M059J (cell line): ENCODE measurements around the gene RIMBP2. TPM values are rescaled to one million over a fixed set of nuclear protein-coding genes. Genes with fewer than 3 reads are reported as not detected.

Source experiments
- DNase-seq: peaks from one replicate; pipeline ENCODE4 v3.0.0-alpha.2; 2012; ENCODE audit warnings: low read depth
- total RNA-seq: library from RNA; depleted of rRNA; stranded (reverse); fragments of >200 nt; shearing (Covaris generic); gene quantifications from 2 replicates; pipeline ENCODE4 v1.2.3, GENCODE V29; 2014

The RIMBP2 gene
- total RNA-seq, 1 experiment from 2014 or later, result 0.47 TPM

GRCh38 chr12:130485291-130486145 lies 230.6 kb downstream of the RIMBP2 start:
- DNase-seq, result no peak

GRCh38 chr12:130484221-130484620 lies 231.9 kb downstream of the RIMBP2 start:
- DNase-seq, result no peak

- DNase-seq, result no peak
These were observed 232.4 kb downstream of the RIMBP2 start for GRCh38 chr12:130483616-130484180.

DNA sequence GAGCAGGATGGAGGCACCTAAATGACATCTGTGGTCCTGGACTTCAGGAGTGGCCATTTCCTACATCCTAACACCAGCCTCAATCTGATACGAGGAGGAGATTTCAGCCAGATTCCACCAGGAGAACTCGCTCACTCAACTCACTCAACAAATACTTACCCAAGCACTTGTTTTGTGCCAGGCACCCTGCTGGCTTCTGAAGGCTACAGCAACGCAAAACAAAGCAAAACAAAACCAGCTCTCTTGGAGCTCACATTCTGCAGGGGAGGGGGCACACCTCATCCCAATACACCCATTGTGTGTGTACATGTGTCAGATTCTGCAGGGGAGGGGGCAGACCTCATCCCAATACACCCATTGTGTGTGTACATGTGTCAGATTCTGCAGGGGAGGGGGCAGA lies 233.7 kb downstream of the RIMBP2 start:
- no peak for DNase-seq

GRCh38 chr12:130481392-130481879 lies 234.7 kb downstream of the RIMBP2 start:
- no peak for DNase-seq

DNA sequence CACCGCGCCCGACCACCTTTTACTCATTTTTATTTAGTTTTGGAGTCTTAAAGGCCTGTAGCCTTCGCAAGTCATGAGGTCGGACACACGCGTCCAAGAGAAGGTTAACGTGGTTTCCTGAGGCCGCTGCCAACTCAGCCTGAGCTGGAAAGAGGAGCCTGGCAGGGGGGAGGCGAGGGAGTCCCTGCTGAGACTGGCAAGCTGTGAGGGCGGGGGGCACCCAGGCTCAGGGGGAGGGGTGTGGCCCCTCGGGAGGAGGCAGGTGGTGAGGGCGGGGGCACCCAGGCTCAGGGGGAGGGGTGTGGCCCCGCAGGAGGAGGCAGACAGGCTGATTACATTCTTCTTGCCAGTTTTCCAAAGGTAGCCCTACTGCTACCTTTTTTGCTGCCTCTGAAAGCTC lies 235.2 kb downstream of the RIMBP2 start:
- no peak for DNase-seq

- no peak for DNase-seq
These were observed 235.9 kb downstream of the RIMBP2 start for GRCh38 chr12:130480231-130480630.

DNA sequence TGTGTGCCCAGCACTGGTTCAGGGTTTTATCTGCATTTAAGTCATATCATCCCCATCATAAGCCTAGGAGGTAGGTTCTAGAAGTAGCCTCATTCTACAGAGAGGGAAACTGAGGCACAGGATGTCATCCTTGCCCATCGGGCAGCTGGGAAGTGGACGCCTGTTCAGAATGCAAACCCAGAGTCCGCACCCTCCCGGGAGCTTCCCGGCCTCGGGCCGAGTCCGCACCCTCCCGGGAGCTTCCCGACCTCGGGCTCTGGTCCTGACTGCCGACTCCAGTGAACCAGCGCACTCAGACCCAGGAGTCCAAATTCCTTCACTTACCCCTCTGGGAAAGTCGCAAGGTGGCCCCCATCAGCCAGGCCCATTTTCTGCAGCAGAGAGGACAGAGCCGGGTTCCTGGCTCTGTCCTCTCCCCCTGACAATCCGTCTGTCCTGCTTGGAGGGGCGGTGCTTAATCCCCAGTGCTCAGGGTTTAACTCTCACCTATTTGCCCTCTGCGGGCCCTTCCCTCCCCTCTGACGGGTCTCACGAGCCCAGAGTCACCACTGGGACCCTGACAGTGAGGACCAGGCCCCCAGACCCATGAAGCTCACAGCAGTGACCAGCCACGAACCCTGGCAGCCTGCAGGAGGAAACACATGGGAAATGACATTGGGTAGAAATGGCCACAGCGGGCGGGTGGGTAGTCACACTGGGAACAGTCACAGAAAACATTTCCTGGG lies 236.5 kb downstream of the RIMBP2 start:
- DNase-seq, result no peak

DNA sequence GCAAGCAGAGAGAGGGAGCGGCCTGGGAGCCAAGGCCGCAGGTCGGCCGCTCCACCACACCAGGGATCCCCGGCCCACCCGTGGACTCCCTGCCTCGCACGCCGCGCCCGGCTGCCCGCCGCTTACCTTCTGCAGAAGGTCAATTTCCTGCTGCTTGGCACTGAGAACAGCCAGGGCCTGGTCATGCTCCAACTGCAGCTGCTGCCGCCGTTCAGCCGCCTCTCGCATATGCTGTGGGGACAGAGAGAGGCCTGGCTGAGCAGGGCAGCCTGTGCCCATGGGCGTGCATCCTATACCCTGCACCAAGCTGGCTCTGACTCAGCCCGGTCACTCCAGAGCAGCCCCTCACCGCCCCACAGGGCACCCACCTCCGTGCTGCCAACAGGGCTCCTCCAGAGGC lies 237.3 kb downstream of the RIMBP2 start:
- DNase-seq, result no peak

GRCh38 chr12:130477701-130478100 lies 238.4 kb downstream of the RIMBP2 start:
- no peak for DNase-seq

DNA sequence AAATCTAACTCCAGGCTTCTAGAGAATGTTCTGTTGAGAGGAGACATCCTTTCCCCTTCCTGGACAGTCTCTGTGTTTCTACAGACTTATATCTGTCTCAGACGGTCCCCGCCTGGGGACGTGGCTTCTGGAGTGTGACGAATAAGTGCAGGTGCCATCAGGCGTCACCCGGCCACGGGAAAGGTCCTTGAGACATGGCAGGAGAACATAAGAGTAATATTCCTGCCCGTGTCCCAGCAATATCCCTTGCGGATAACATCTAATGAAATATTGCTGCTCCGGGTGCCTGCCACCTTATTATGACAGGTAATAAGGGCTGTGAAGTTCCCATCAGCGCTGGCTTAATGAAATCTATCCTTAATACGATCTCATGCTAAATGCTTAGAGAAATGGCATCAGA lies 238.8 kb downstream of the RIMBP2 start:
- DNase-seq, result no peak

DNA sequence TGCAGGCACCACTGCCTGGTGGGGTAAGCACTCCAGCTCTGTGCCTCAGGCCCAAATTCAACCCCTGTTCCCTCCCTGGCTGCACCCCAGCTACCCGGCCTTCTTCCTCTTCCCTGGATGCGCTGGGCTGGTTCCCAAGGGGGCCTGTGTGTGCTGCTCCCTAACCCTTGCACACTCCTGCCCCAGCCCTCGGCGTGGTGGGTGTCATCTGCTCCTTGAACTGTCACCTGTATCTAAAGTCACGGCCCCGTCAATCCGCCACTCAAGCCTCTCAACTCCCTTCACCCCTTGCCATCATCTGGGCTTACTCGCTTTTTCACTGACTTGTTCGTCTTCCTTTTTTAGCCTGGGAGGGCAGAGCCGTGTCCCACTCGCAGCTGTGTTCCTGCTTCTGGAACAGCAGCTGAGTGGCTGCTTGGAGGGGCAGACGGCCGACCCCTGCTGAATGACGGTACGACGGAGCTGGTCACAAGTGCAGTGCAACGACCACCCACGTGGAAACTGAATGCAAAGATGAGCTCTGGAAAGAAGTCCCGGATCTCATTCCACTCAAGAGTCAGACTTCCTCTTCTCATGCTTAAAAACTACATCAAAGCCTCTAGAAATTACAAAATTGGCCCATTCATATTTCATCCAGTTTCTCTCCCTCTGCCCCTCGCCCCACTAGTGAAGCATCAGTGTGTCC lies 239.5 kb downstream of the RIMBP2 start:
- DNase-seq, result no peak

DNA sequence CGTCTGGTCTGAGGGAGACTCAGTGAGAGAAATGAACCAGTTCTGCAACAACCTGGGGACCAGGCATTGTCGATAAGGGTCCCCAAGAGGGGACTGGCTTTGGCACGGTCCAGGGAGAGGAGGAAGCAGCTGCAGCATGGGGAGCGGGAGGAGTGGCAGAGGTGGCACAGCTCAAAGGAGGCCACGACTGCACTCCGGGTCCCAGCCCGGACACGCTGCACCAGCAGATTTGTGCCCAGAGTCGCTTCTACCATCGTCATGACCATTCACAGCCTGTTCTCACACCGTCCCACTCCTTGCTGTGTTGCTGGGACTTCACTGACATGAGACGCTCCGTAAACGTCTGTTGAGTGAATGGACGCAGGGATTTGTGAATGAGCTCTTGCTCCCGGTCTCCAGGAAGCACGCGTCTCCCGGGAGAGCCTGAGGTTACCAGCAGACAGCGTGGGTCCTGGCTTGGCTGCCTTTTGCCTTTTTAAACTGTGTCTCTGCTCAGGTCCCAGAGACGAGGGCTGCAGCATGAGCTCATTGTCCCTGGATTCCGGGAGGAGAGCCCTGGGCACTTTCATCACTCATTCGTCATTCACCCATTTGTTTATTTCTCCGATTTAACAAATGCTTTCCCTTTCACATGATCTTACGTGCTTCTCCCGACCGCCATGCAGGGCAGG lies 241.4 kb downstream of the RIMBP2 start:
- DNase-seq, result no peak

DNA sequence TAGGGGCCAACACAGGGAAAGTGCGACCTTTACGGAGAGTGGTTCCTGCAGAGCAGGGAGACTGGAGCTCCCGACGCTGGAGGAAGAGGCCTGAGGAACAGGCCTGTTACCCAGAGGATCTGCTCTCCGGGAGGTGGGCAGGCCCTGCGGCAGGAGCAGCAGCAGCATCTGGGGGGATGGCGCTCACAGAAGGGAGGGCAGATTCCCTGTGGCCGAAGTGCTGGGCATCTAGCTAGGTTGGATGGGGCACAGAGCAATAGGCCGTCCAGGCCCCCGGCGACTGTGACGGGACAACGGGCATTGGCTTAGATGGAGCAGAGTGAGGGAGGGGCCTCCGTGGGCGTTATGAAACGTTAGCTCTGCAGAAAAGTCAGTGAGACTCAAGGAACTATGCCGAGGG lies 242.8 kb downstream of the RIMBP2 start:
- DNase-seq, result no peak

- DNase-seq, result no peak
These were observed 245.1 kb downstream of the RIMBP2 start for GRCh38 chr12:130470969-130471368.

DNA sequence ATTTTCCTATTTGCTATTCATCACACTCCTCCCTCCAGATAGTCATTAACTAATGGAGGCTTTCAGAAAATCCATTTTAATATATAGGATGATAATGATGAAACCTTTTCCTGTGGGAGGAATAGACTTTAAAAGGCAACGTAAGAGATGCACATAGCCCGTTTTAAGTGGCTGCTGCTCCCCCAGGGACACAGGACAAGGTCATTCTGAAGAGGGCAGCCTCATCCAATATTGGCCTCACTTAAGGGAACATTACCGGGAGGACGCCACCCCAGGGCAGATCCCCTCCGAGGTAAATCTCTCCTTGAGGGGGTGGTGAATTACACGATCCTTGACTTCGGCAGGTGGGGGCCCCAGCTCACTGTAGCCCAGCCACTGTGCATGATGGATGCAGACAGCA lies 246.5 kb downstream of the RIMBP2 start:
- DNase-seq, result no peak

- DNase-seq, result no peak
These were observed 247.3 kb downstream of the RIMBP2 start for GRCh38 chr12:130468700-130469245.

GRCh38 chr12:130468186-130468585 lies 247.9 kb downstream of the RIMBP2 start:
- DNase-seq, result no peak

DNA sequence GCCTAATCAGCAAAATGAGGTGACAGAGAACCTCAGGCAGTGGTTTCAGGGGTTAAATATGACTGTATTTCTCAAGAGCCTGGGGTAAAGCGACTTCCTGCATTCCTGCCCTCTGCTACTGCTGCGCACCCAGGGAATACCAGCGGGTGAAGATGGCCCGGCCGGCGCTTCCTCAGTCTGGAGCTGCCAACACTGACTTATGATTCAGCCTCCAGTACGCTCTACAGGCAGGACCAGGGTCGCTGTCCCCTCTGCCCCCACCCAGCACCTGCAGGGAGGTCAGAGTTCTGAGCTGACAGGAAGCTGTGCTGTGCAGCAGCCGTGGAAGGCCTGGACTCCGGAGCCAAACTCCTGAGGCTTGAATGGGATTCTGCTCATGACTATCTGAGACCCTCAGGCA lies 250.5 kb downstream of the RIMBP2 start:
- DNase-seq, result no peak

DNA sequence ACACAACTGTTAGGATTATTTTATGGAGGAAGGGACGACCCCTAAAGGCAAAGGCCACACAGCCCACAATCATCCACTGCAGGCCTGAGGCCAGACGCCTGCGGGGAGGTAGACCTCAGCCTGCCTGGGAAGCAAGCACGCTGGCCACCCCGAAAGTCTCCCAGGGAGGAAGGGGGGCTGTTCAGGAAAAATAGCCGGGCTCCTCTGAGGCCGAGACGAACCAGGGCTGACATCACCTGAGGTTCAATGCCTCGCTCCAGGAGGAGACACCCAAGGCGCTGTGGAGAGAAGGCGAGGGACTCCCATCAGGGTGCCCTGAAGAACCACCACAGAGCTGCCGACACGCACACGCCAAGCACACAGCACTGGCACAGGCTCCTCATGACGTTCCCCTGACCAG lies 251.1 kb downstream of the RIMBP2 start:
- no peak for DNase-seq
